Ecto neural progenitor cell (in vitro differentiated cells): ENCODE measurements around the gene NDUFB5.
"Not testable (repeated sequence)": the region's sequence is repeated elsewhere in the genome, so short reads cannot be mapped to it uniquely, and the experiment has no call there.

Experiments used
- DNase-seq: peaks from one replicate; pipeline ENCODE4 v3.0.0-alpha.2; 2018; ENCODE audit warnings: low spot score

NDUFB5 gene

GRCh38 chr3:179630753-179631451 is 26.3 kb downstream of the NDUFB5 start:
- DNase-seq, result no peak

- DNase-seq, result no peak
Observed at GRCh38 chr3:179640469-179640868, 35.9 kb downstream of the NDUFB5 start.

- no peak for DNase-seq
Observed at GRCh38 chr3:179642871-179643270, 38.3 kb downstream of the NDUFB5 start.

GRCh38 chr3:179643837-179644236 is 39.2 kb downstream of the NDUFB5 start:
- not testable (repeated sequence) for DNase-seq

GRCh38 chr3:179646177-179646576 is 41.6 kb downstream of the NDUFB5 start:
- DNase-seq, result no peak

GRCh38 chr3:179651687-179652446 is 47.3 kb downstream of the NDUFB5 start:
- DNase-seq, result no peak

GRCh38 chr3:179652447-179653095 is 48.0 kb downstream of the NDUFB5 start, which contains the start of gene USP13:
Gene USP13 (plus strand): TSS chr3:179653040. CDS start chr3:179653226, 186 bp downstream.
- peak; percentile 90 for DNase-seq

GRCh38 chr3:179653096-179653797 is 48.7 kb downstream of the NDUFB5 start:
- DNase-seq, result peak; percentile 84

- no peak for DNase-seq
Observed at GRCh38 chr3:179655236-179655635, 50.6 kb downstream of the NDUFB5 start.

GRCh38 chr3:179658606-179659005 is 54.0 kb downstream of the NDUFB5 start:
- no peak for DNase-seq

GRCh38 chr3:179660872-179661271 is 56.3 kb downstream of the NDUFB5 start:
- no peak for DNase-seq

- no peak for DNase-seq
Observed at GRCh38 chr3:179661777-179662176, 57.2 kb downstream of the NDUFB5 start.

GRCh38 chr3:179663093-179663492 is 58.5 kb downstream of the NDUFB5 start:
- no peak for DNase-seq

GRCh38 chr3:179666030-179666429 is 61.4 kb downstream of the NDUFB5 start:
- no peak for DNase-seq

- no peak for DNase-seq
Observed at GRCh38 chr3:179666436-179667035, 61.9 kb downstream of the NDUFB5 start.

GRCh38 chr3:179668429-179668828 is 63.8 kb downstream of the NDUFB5 start:
- DNase-seq, result no peak

GRCh38 chr3:179670311-179670710 is 65.7 kb downstream of the NDUFB5 start:
- no peak for DNase-seq

- no peak for DNase-seq
Observed at GRCh38 chr3:179671309-179671708, 66.7 kb downstream of the NDUFB5 start.

- DNase-seq, result no peak
Observed at GRCh38 chr3:179671747-179672242, 67.2 kb downstream of the NDUFB5 start.

- no peak for DNase-seq
Observed at GRCh38 chr3:179672918-179673317, 68.3 kb downstream of the NDUFB5 start.

GRCh38 chr3:179673523-179673922 is 68.9 kb downstream of the NDUFB5 start:
- no peak for DNase-seq

- DNase-seq, result no peak
Observed at GRCh38 chr3:179676081-179676480, 71.5 kb downstream of the NDUFB5 start.
